AG09319 (cell line): ENCODE measurements around the gene ESR2.
A peak's percentile ranks its signal among the peaks of the same experiment; 100 is the strongest.

Experiments
- DNase-seq: peaks from one replicate; pipeline ENCODE4 v3.0.0-alpha.2; 2010; ENCODE audit warnings: low read depth; ENCODE audit errors: extremely low read depth
- CTCF ChIP-seq: IDR thresholded peaks from 2 replicates; pipeline ENCODE4 v1.5.1; 2011; ENCODE audit warnings: low read depth, mild to moderate bottlenecking, inconsistent platforms, low read length, moderate library complexity

Gene ESR2

GRCh38 chr14:64174922-64175782, 119.0 kb downstream of the ESR2 start:
- TF ChIP-seq CTCF = no peak
- no peak for DNase-seq

GRCh38 chr14:64170181-64170580, 124.0 kb downstream of the ESR2 start:
- TF ChIP-seq CTCF = no peak
- no peak for DNase-seq

- TF ChIP-seq CTCF = no peak
- no peak for DNase-seq
Observed at GRCh38 chr14:64159588-64159987, 134.6 kb downstream of the ESR2 start.

- TF ChIP-seq CTCF = no peak
- no peak for DNase-seq
Observed at GRCh38 chr14:64158608-64159007, 135.6 kb downstream of the ESR2 start.

GRCh38 chr14:64149921-64150320, 144.2 kb downstream of the ESR2 start:
- TF ChIP-seq CTCF = no peak
- DNase-seq = no peak

GRCh38 chr14:64147126-64147790, 146.9 kb downstream of the ESR2 start:
- DNase-seq = no peak
- TF ChIP-seq CTCF = no peak

- DNase-seq = no peak
- TF ChIP-seq CTCF = peak; percentile 30
Observed at GRCh38 chr14:64137657-64138290, 156.4 kb downstream of the ESR2 start.
